Fibroblast of lung (primary cell): Measurements from ENCODE around the gene ZNF785. TPM values are rescaled to one million over a fixed set of nuclear protein-coding genes. Genes with fewer than 3 reads are reported as not detected.
A peak's percentile ranks its signal among the peaks of the same experiment; 100 is the strongest.

Experiments used
- DNase-seq, 2 donors: peaks; one replicate each; pipeline versions ENCODE4 v3.0.0 to v3.0.0-alpha.2; 2010; ENCODE audit warnings: low read depth in 2 of 2
- H2AFZ ChIP-seq: 2 replicates; pipeline ENCODE4 v1.5.1; 2012; ENCODE audit warnings: low read length, control low read depth, inconsistent platforms
- H3K27ac ChIP-seq: 2 replicates; pipeline ENCODE4 v1.5.1; 2011; ENCODE audit warnings: low read length, control low read depth; ENCODE audit not compliant: insufficient read depth
- H3K27me3 ChIP-seq: 2 replicates; pipeline ENCODE4 v1.5.1; 2011; ENCODE audit warnings: mild to moderate bottlenecking, low read length; ENCODE audit not compliant: control insufficient read depth, insufficient read depth
- H3K36me3 ChIP-seq: 2 replicates; pipeline ENCODE4 v1.5.1; 2011; ENCODE audit warnings: low read length; ENCODE audit not compliant: control insufficient read depth, insufficient read depth
- H3K4me1 ChIP-seq: 2 replicates; pipeline ENCODE4 v1.5.1; 2011; ENCODE audit warnings: low read length; ENCODE audit not compliant: control insufficient read depth, insufficient read depth; ENCODE audit errors: extremely low read depth
- H3K4me2 ChIP-seq: 2 replicates; pipeline ENCODE4 v1.5.1; 2011; ENCODE audit warnings: low read length, control low read depth; ENCODE audit not compliant: insufficient read depth; ENCODE audit errors: extremely low read depth
- H3K4me3 ChIP-seq, 4 experiments: fragments of 200-600 bp in 1 of 4; sonication (generic) in 1 of 4; replicated peaks in 1 of 4; 2 replicates each; pipeline ENCODE4 v1.5.1; 2011 to 2016; ENCODE audit warnings: low read length in 4 of 4, low read depth in 3 of 4, mild to moderate bottlenecking in 3 of 4, control low read depth in 2 of 4, inconsistent platforms in 1 of 4, mixed read lengths in 1 of 4; ENCODE audit not compliant: insufficient read depth in 1 of 4; ENCODE audit errors: control extremely low read depth in 1 of 4
- H3K79me2 ChIP-seq: 2 replicates; pipeline ENCODE4 v1.5.1; 2012; ENCODE audit warnings: mild to moderate bottlenecking, low read length, inconsistent platforms; ENCODE audit not compliant: control insufficient read depth, insufficient read depth
- H3K9ac ChIP-seq: 2 replicates; pipeline ENCODE4 v1.5.1; 2011; ENCODE audit warnings: mild to moderate bottlenecking, low read length, control low read depth; ENCODE audit not compliant: insufficient read depth
- H3K9me3 ChIP-seq: 2 replicates; pipeline ENCODE4 v1.5.1; 2012; ENCODE audit warnings: low read depth, low read length; ENCODE audit not compliant: control insufficient read depth, insufficient read depth
- H4K20me1 ChIP-seq: 2 replicates; pipeline ENCODE4 v1.5.1; 2011; ENCODE audit warnings: low read length; ENCODE audit not compliant: control insufficient read depth, insufficient read depth; ENCODE audit errors: extremely low read depth
- CTCF ChIP-seq, 2 donors: IDR thresholded peaks in 1 of 2; conservative IDR thresholded peaks in 1 of 2; 1 replicate in 1 of 2; 2 replicates in 1 of 2; pipeline ENCODE4 v1.5.1; 2011 to 2012; ENCODE audit warnings: low read length in 2 of 2, control low read depth in 1 of 2, inconsistent platforms in 1 of 2, low read depth in 1 of 2, mild to moderate bottlenecking in 1 of 2
- EZH2 ChIP-seq: IDR thresholded peaks from 2 replicates; pipeline ENCODE4 v1.5.1; 2012; ENCODE audit warnings: low read length, control low read depth, mild to moderate bottlenecking; ENCODE audit errors: missing control alignments
- polyA plus RNA-seq, 2 donors: library from polyadenylated mRNA; depleted of rRNA in 1 of 2; stranded (reverse) in 1 of 2; unstranded in 1 of 2; fragments of >200 nt; gene quantifications; 2 replicates each; pipeline ENCODE4 v1.2.1, GENCODE V29; 2011 to 2012; ENCODE audit warnings: missing spikeins in 1 of 2
- total RNA-seq: library from RNA; depleted of rRNA; stranded (reverse); fragments of >200 nt; gene quantifications from 2 replicates; pipeline ENCODE4 v1.2.1, GENCODE V29; 2014

Gene ZNF785
- total and polyA plus RNA-seq, 2 donors (not counting 1 experiment from before 2014, with no cell fraction given), result 6.6 to 7.1 TPM

GRCh38 chr16:30609926-30610839, 24.7 kb upstream of the ZNF785 start, which contains the start of gene ZNF689:
ZNF689 (minus strand) TSS chr16:30610389; CDS start chr16:30610041, 348 bp downstream.
- H2AFZ ChIP-seq, result peak within 1 kb of the TSS; percentile 88
- TF ChIP-seq EZH2 (no peak), CTCF (conservative IDR thresholded peaks at IDR 0.05 in 1 of 2, IDR thresholded peaks at IDR 0.05 in 1 of 2; ENCODE audit: low read depth in 1 of 2, low read length in 2 of 2) (no peak)

GRCh38 chr16:30609002-30609925, 23.8 kb upstream of the ZNF785 start:
- peak overlapping the region; percentile 74 to 88 (median 82) for H3K4me3 ChIP-seq
- no peaks in the 10 kb centered on the region for H3K9me3 ChIP-seq
- TF ChIP-seq EZH2, result no peak
- no peak for TF ChIP-seq CTCF (conservative IDR thresholded peaks at IDR 0.05 in 1 of 2, IDR thresholded peaks at IDR 0.05 in 1 of 2; ENCODE audit: low read depth in 1 of 2, low read length in 2 of 2)
- H4K20me1 ChIP-seq, result no peaks in the 10 kb centered on the region
- H3K36me3 ChIP-seq, result peaks cover 6% of the 10 kb centered on the region
- peak; percentile 42 to 56 for DNase-seq
- peak overlapping the region; percentile 92 for H3K27ac ChIP-seq
- no peaks in the 10 kb centered on the region for H3K79me2 ChIP-seq
- peak overlapping the region; percentile 96 for H3K9ac ChIP-seq
- peaks cover 2% of the 10 kb centered on the region for H3K4me1 ChIP-seq
- H2AFZ ChIP-seq, result peak overlapping the region; percentile 37
- H3K4me2 ChIP-seq, result peak overlapping the region; percentile 90
- H3K27me3 ChIP-seq, result no peaks in the 10 kb centered on the region

More at GRCh38 chr16:30609926-30610839, 24.7 kb upstream of the ZNF785 start, which contains the start of gene ZNF689:
- H3K9me3 ChIP-seq, result no peaks in the 10 kb centered on the region
- no peaks in the 10 kb centered on the region for H3K79me2 ChIP-seq
- peak within 1 kb of the TSS; percentile 96 for H3K9ac ChIP-seq
- no peaks in the 10 kb centered on the region for H4K20me1 ChIP-seq
- H3K4me2 ChIP-seq, result peak within 1 kb of the TSS; percentile 90
- no peaks in the 10 kb centered on the region for H3K27me3 ChIP-seq
- DNase-seq, result peak; percentile 93 to 98
- H3K4me3 ChIP-seq, result peak within 1 kb of the TSS; percentile 74 to 88 (median 82)
- peak within 1 kb of the TSS; percentile 92 for H3K27ac ChIP-seq
- no peaks in the 10 kb centered on the region for H3K36me3 ChIP-seq
- peaks cover 2% of the 10 kb centered on the region for H3K4me1 ChIP-seq

- Histone ChIP-seq H3K27me3 (no peaks in the 10 kb centered on the region), H3K36me3 (peaks cover 12% of the 10 kb centered on the region), H3K4me3 (no peak overlapping the region), H3K79me2 (no peaks in the 10 kb centered on the region), H3K9me3 (no peaks in the 10 kb centered on the region), H3K4me1 (peaks cover 9% of the 10 kb centered on the region), H2AFZ (no peak overlapping the region), H4K20me1 (no peaks in the 10 kb centered on the region), H3K27ac (no peak overlapping the region), H3K9ac (no peak overlapping the region), H3K4me2 (no peak overlapping the region)
- TF ChIP-seq EZH2 (no peak), CTCF (conservative IDR thresholded peaks at IDR 0.05 in 1 of 2, IDR thresholded peaks at IDR 0.05 in 1 of 2; ENCODE audit: low read depth in 1 of 2, low read length in 2 of 2) (no peak)
- no peak for DNase-seq
Observed at GRCh38 chr16:30606004-30606403, 20.5 kb upstream of the ZNF785 start.
